ENCODE data around the gene DGKI. TPM values are rescaled to one million over a fixed set of nuclear protein-coding genes. Genes with fewer than 3 reads are reported as not detected.

The DGKI gene
- total and polyA plus RNA-seq, 2 of the 4 experiments (the other 2 are of a cell fraction): 3.9 to 15.8 TPM

DNA sequence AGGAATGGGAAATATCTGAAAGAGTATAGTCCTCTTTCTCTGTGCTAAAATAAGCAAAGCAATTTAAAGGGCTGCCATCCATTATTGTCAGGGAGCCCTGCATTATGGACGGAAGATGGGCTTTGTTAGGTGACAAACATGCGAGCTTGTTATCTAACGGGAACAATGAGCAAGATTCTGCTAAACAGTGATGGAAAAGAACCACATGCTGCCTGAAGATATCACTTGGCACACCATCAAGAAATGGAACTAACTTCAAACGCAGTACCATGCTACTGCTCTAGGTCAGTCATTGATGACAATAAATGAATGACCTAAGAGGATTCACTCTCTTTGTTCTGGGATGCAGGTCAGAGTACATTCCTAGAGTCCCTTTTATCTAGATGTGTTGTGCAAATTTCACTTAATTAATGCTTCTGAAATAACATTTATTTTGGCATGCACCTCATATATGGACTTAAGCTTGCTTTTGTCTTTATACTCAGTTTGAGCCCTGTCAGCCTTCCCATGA is 327.5 kb downstream of the DGKI start:
- Histone ChIP-seq H2BK5ac (ENCODE audit: low read depth, low read length, poor library complexity, severe bottlenecking) (no peak overlapping the region), H4K91ac (ENCODE audit: insufficient read depth, low read depth, low read length) (no peak overlapping the region), H3K14ac (replicated peaks; ENCODE audit: low read depth, low read length) (no peak overlapping the region), H3K4me3 (ENCODE audit: insufficient read depth, low read depth, low read length) (no peak overlapping the region), H2BK20ac (ENCODE audit: low read depth, low read length) (no peak overlapping the region), H2BK120ac (ENCODE audit: low read depth, low read length) (no peak overlapping the region), H4K20me1 (ENCODE audit: insufficient read depth, low read length) (no peaks in the 10 kb centered on the region), H3K36me3 (ENCODE audit: control insufficient read depth, insufficient read depth, low read length) (no peaks in the 10 kb centered on the region), H3K56ac (ENCODE audit: extremely low read depth, insufficient read depth, low read length) (no peak overlapping the region), H3K79me1 (ENCODE audit: low read depth in 1 of 2, low read length in 2 of 2) (no peaks in the 10 kb centered on the region), H4K8ac (ENCODE audit: low read depth in 2 of 2, low read length in 2 of 2) (no peak overlapping the region), H2AFZ (replicated peaks; ENCODE audit: low read length, poor library complexity) (no peak overlapping the region), H3K23ac (ENCODE audit: low read depth, low read length) (no peak overlapping the region), H3K27me3 (ENCODE audit: control insufficient read depth, insufficient read depth, low read length) (no peaks in the 10 kb centered on the region), H3K9ac (ENCODE audit: low read depth, low read length) (no peak overlapping the region), H3K9me1 (ENCODE audit: insufficient read depth, low read length) (no peaks in the 10 kb centered on the region), H3K4ac (ENCODE audit: low read depth, low read length) (no peak overlapping the region), H3K9me3 (ENCODE audit: control insufficient read depth, insufficient read depth, low read length) (no peaks in the 10 kb centered on the region), H3K27ac (ENCODE audit: insufficient read depth, low read length) (no peak overlapping the region), H4K5ac (ENCODE audit: low read depth, low read length) (no peak overlapping the region), H3K4me2 (ENCODE audit: low read depth, low read length) (no peak overlapping the region), H2AK5ac (ENCODE audit: low read depth, low read length) (no peak overlapping the region), H3K18ac (ENCODE audit: low read depth, low read length) (no peak overlapping the region; the same call in 1 of the 2 replicates), H2BK15ac (ENCODE audit: low read depth, low read length) (0 out of 3 replicates have a peak overlapping the region, but pooled peaks have one; percentile 11), H2AK9ac (replicated peaks; ENCODE audit: low read depth, low read length, poor library complexity) (no peak overlapping the region), H3K4me1 (ENCODE audit: control insufficient read depth, insufficient read depth, low read length) (no peaks in the 10 kb centered on the region)
- CTCF ChIA-PET: no interaction called here
- no peak for ATAC-seq (ENCODE audit: low read depth)
- POLR2A ChIA-PET (ENCODE audit: unreplicated experiment): no interaction called here
- no peak for TF ChIP-seq MAFK (IDR thresholded peaks at IDR 0.05; ENCODE audit: low read depth, low read length)
- TF ChIP-seq POLR2A (IDR thresholded peaks at IDR 0.05; ENCODE audit: low read depth, low read length): no peak
- dilution Hi-C loops (cut with HindIII; ENCODE audit: low sequenced_read_pairs, unreplicated experiment): no loop called here
- BruUV-seq (replicated peaks): no TSS peak
- in situ Hi-C loops (cut with MboI; ENCODE audit: low sequenced_read_pairs): no loop called here
- no peak for DNase-seq
- intact Hi-C loops (cut with micrococcal nuclease): no loop called here
- WGBS, 2 experiments (ENCODE audit: extremely low coverage in 2 of 2, insufficient read length in 1 of 2): no CpG with 5 or more reads among the region's 4 CpGs
